Activated effector memory CD4-positive, alpha-beta T cell treated with anti-CD3 and anti-CD28 coated beads, Interleukin-2, amount 50 U/mL, for 16 hours (primary cell): ENCODE results near the gene MUC21.
"Not testable (repeated sequence)": the region's sequence is repeated elsewhere in the genome, so short reads cannot be mapped to it uniquely, and the experiment has no call there.

ENCODE experiments used
- DNase-seq: peaks from one replicate; pipeline ENCODE4 v3.0.0-alpha.2; 2020

Gene MUC21

DNA sequence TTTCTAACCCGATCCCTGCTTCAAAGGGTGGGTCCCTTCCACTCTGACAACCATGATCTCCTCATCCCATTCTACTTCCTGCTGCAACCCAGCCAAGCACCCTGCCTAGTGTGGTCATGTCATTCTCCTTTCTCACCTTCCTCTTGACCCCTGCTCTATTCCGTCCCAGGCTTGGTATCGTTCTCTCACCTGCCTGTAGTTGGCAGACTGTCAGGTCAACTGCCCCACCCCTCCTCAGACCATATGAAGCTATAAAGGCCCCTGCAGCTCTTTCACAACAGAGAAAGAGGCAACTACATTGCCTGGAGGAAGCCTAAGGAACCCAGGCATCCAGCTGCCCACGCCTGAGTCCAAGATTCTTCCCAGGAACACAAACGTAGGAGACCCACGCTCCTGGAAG is at the start of gene MUC21:
Gene MUC21 (plus strand): TSS at position 280 of the 400 bp plus-strand sequence. CDS start 241 bp downstream, outside the sequence.
- DNase-seq, result no peak

DNA sequence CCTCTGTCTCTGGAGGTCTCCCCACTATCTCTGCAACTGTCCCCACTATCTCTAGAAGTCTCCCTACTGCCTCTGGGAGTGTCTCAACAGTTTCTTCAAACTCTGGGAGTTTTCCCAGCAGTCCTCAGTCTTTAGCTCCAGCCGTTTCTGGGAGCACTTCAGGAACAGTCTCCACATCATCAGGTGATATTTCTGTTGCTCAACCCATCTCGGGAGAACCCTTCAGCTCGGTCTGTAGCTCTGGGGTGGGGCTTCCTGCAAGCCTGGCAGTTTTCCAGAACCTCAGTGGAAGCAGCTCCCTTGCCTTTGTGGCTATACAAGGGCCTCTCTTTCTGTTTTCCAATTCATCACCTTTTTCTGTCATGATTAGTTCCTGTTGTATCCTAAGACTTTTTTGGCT is 48.5 kb upstream of the MUC21 start:
- DNase-seq, result no peak

GRCh38 chr6:30937265-30937664 is 46.3 kb upstream of the MUC21 start:
- DNase-seq, result no peak

DNA sequence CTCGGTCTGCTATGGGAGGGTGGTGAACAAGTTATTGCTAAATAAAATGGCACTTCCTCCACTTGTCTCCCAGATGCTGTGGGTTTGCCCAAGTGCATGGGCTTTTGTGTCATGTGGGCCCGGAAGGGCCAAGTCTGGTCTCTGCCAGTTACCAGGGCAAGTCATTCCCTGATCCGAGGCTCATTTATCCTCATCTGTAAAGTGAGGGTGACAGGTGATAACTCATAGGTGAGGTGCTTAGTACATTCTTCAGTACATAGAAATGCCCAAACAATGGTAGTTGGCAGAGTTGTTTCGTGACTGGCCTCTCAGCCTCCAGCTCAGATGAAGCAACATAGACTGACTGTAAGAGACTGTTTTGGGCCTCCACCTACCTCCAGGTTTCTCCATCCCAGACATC is 44.8 kb upstream of the MUC21 start:
- DNase-seq, result no peak

DNA sequence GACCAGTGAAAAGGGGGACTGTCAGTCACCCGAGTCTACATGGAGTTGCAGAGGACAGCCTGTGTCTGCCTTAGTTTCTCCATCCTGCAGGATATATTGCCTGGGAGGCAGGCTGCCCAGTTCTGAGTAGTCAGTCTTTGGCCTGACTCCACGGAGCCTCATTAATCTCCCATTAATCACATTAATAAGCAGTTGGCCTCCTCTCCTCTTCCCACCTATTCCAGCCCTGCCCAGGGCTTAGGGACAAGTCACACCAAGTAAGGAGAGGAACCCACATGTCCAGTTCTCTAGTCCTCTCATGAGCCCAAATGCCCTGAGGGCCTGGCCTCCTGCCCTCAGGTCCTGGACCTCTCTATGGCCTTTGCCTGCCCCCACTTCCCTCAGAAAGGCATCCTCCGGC is 44.0 kb upstream of the MUC21 start:
- DNase-seq, result no peak

GRCh38 chr6:30940361-30940986 is 43.0 kb upstream of the MUC21 start, which contains the start of gene MUCL3:
TSS of gene MUCL3 (plus strand) at chr6:30940973. CDS start at chr6:30941000, 27 bp downstream.
- no peak for DNase-seq

- DNase-seq, result no peak
Measured at GRCh38 chr6:30942338-30943060, 41.0 kb upstream of the MUC21 start.

DNA sequence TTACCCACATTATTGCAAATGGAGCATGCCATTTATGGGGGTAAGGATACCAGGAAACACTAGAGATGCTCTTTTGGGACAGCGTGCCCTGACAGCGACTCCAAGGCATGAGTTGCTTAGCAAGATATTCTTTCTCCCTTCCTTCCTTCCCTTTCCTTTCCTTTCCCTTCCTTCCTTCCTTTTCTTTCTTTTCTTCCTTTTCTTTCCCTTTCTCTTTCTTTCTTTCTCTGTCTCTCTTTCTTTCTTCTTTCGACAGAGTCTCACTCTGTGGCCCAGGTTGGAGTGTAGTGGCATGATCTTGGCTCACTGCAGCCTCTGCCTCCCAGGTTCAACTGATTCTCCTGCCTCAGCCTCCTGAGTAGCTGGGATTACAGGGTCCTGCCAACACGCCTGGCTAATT is 39.5 kb upstream of the MUC21 start:
- DNase-seq, result no peak

DNA sequence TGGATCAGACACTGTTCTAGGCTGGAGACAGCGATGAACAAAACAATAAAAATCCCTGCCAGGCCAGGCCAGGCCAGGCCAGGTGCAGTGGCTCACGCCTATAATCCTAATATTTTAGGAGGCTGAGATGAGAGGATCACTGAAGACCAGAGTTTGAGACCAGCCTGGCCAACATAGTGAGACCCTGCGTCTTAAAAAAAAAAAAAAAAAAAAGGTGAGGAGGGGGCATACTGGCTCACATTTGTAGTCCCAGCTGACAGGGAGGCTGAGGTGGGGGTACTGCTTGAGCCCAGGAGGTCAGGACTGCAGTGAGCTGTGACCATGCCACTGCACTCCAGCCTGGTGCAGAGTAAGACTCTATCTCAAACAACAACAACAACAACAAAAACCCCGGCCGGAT is 38.2 kb upstream of the MUC21 start:
- no peak for DNase-seq

GRCh38 chr6:30947231-30947630 is 36.3 kb upstream of the MUC21 start:
- DNase-seq, result no peak

GRCh38 chr6:30948811-30949210 is 34.7 kb upstream of the MUC21 start:
- DNase-seq, result no peak

DNA sequence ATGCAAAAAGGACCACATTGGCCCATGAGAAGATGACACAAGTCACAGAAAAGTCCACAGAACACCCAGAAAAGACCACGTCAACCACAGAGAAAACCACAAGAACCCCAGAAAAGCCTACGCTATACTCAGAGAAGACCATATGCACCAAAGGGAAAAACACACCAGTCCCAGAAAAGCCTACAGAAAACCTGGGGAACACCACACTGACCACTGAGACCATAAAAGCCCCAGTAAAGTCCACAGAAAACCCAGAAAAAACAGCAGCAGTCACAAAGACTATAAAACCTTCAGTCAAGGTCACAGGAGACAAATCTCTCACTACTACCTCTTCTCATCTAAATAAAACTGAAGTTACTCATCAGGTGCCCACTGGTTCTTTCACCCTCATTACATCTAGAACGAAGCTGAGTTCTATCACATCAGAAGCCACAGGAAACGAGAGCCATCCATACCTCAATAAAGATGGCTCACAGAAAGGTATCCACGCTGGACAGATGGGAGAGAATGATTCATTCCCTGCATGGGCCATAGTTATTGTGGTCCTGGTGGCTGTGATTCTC is 31.5 kb upstream of the MUC21 start:
- no peak for DNase-seq

DNA sequence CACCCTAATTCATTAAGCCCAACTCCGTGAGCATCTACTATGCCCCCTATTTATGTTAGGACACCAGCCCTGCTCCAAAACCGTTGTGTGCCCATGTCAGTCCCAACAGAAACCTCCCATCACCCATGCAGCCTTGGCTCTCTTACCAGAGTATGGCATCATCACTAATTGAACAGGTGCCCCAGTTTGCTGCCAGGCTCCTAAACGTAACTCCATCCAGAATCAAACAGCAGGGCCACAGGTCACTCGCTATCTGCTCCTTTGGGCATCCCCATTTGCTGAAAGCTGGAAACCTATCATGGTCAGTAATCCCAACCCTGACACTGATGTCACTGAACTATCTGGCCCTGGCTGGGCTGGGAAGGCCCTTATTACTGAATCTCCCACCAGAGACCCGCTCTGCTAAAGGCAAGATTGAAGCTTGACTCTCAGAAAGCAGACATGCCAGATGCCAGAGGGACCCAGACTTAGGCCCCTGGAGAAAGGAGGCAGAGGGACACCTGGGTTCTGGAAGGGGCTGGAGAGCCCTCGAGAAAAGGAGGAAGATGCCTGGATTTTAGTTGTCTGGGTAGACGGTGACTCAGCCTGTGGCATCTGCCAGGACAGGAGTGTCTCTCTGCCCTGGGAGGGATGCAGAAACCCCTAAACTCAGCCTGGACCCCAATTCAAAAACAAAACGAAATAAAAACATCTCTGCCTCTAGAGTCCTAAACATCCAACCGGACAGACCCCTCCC is 28.7 kb upstream of the MUC21 start:
- no peak for DNase-seq

GRCh38 chr6:30955367-30956042 is 28.0 kb upstream of the MUC21 start:
- peak; percentile 93 for DNase-seq

DNA sequence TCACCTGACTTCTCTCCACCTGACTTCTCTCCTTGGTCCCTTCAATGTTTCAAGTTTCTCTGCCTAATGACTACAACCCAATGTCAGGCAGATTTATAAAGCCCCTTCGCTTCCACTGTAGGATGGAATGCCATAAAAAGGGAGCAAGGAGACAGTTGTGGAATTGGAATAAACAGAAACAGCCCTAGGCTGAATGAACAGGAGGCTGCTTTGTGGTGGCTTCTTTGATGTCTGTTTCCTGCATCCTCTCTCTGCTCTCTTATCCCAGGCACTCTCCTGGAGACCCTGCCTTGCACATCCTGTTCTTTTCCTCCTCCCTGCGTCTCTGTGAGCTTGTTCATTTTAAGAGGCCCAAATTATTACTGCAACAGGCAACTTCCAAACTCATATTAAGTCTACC is 25.8 kb upstream of the MUC21 start:
- DNase-seq, result no peak

DNA sequence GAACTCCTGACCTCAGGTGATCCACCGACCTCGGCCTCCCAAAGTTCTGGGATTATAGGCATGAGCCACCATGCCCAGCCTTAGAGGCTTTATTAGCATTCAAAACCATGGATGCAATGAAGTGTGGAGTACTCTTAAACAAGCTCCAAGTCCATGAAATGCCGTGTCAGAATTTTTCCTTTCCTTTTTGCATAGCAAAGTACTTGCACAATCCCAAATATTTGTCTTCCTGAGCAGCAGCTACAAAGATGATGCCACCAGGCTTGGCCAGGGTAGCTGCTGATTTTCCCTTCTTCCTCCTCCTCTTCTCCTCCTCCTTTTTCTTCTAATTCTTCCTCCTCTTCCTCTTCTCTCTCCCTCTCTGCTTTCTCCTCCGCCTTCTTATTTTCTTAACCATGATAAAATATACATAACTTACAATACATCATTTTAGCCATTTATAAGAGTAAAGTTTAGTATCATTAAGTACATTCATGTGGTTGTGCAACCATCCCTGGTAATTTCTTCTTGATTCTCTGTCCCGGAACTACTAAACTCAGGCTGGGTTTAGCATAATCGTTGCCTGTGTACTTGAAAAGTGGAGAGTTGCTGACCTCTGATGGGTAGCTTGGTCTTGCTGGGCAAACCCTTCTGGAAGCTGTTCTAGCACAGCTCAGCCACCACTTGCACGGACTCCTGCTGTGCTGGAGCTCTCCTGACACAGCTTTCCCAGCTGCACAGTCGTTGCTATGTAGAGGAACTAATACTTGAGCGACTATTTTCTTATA is 22.4 kb upstream of the MUC21 start:
- no peak for DNase-seq

GRCh38 chr6:30962716-30963115 is 20.8 kb upstream of the MUC21 start:
- DNase-seq, result no peak

DNA sequence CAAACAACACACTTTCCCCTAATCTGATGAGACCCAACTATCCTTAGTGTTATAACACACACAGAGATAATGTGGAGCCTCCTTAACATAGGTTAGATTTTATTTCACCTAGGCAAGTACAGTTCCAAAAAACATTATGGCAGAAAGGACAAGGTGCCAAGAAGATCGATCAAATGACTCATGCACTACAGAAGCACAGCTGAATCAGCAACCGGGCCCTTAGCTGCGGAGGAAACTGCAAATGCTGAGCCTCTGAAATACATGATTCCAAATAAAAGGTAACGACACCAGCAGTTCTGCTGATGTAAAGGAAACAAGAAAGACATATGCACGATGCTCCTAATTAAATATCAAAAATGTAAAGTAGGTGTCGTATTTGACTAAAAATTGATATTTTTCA is 19.9 kb upstream of the MUC21 start:
- no peak for DNase-seq

DNA sequence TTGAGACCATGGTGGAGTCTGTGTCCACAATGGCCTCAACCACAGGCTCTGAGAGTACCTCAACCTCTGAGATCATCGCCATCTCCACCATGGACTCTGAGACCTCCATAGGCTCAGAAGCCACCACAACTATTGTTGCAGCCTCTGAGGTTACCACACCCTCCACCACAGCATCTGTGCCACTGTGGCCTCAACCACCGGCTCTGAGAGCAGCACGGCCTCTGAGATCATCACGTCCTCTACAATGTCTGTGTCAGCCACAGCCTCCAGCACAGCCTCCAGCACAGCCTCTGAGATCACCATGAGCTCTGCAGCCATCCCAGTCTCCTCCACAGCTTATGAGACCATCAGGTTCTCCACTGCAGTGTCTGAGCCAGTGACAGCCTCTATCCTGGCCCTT is 19.4 kb upstream of the MUC21 start:
- no peak for DNase-seq

GRCh38 chr6:30965140-30965601 is 18.3 kb upstream of the MUC21 start:
- DNase-seq, result no peak

DNA sequence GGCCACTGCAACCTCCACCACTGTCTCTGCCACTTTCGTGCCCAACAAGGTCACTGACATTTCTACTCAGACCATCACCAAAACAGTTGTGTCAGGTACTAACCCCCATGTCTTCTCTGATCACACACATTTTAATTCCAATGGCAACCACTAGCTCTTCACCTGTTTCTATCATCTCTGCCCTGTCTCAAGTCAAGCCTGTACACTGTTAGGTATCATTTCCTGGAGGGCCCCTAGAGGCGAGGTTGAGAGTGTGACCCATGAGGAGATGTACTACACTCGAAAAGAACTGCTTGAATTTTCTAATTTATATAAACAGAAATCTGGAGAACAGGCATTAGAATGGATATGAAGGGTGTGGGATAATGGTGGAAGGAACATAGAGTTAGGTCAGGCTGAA is 17.4 kb upstream of the MUC21 start:
- DNase-seq, result no peak

DNA sequence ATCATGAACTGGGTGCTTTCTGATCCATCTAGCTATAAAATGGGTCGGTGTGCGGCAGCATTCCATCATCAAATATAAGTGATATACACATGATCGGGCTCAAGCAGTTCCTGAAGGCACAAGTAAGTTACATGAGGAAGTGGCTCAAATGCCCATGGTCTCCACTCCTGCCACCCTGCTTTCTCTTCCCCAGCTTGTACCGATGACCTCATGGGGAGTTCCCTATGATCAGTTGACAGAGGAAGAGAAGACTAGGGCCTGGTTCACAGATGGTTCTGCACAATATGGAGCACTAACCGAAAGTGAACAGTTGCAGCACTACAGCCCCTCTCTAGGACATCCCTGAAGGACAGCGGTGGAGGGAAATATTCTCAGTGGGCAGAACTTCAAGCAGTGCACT is 14.3 kb upstream of the MUC21 start:
- not testable (repeated sequence) for DNase-seq
